HK-2 (cell line): ENCODE measurements around the gene ZNF862.

Experiments used
- DNase-seq: peaks from one replicate; pipeline ENCODE4 v3.0.0-alpha.2; 2018; ENCODE audit not compliant: unreplicated experiment

The ZNF862 gene

DNA sequence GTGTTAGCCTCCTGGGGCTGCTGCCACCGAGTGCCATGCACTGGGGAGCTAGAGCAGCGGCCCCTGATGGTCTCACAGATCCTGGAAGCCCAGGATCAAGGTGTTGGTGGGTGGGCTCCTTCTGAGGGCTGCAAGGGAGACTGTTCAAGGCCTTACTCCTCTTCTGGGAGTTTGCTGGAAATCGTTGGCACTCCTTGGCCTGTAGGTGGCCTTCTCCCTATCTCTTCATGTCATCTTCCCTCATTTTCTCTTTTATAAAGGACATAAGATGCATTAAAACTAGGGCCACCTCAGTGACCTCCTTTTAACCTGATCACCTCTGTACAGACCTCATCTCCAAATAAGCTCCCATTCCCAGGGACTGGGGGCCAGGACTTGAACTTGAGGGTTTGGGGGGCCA lies 27.0 kb upstream of the ZNF862 start:
- no peak for DNase-seq

DNA sequence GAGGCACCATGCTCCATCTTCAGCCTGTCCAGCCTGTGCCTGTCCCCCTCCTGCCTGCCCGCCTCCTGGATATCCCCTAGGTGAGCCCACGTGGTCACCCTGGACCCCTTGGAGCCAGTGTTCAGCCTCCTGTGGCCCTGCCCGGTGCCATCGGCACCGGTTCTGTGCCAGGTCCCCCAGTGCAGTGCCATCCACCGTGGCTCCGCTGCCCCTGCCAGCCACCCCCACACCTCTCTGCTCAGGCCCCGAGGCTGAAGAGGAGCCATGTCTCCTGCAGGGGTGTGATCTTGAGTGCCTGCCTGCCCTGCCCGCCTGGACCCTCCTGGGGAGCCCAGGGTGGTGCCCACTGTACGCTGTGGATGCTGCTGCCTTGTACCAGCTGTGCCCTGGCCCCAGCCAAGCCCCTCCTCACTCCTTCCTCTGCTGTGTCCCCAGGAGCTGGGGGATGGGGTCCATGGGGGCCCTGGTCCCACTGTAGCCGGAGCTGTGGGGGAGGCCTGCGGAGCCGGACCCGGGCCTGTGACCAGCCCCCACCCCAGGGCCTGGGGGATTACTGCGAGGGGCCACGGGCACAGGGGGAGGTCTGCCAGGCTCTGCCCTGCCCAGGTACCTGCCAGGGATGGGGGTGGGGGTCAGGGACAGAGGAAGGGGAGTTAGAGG lies 26.2 kb upstream of the ZNF862 start:
- DNase-seq = no peak

DNA sequence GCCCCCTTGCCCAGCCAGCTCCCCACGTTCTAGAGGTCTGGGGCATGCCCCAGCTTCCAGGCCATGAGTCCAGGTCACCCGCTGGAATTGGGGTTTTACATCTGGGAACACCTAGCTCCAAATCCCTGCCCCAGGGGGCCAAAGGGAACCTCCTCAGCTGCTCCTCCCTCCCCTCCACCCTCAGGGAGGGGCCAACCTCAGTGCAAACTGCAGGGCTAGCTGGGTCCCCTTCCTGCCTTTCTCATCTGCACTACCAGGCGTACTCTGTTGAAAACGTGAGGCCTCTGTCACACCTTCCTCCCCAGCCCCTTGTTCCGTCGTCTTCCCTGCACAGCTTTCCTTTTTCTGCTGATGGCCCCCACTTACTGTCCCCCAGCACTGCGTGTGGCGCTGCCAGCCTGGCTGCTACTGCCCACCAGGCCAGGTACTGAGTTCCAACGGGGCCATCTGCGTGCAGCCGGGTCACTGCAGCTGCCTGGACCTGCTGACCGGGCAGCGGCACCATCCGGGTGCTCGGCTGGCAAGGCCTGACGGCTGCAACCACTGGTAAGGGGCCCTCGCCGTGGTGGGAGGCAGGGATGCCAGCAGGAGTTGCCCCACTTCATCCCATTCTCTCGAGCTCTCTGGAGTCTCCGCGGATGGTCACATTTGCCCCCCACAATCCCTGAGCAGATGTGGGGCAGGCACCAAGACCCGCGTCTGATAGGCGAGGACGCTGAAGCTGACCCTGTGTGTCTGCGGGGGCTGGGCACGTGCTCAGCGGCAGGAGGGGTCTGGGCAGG lies 24.7 kb upstream of the ZNF862 start:
- no peak for DNase-seq

DNA sequence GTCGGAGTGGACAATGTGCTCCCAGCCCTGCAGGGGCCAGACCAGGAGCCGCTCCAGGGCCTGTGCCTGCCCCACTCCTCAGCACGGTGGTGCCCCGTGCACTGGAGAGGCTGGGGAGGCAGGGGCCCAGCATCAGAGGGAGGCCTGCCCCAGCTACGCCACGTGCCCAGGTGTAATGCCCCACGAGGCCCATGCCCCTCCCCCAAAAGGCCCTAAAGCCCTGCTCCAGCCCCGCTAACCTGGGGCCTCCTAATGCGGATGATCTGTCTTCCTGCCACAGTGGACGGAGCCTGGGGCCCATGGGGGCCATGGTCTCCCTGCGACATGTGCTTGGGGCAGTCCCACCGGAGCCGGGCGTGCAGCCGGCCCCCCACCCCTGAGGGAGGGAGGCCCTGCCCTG lies 23.7 kb upstream of the ZNF862 start:
- DNase-seq = no peak

DNA sequence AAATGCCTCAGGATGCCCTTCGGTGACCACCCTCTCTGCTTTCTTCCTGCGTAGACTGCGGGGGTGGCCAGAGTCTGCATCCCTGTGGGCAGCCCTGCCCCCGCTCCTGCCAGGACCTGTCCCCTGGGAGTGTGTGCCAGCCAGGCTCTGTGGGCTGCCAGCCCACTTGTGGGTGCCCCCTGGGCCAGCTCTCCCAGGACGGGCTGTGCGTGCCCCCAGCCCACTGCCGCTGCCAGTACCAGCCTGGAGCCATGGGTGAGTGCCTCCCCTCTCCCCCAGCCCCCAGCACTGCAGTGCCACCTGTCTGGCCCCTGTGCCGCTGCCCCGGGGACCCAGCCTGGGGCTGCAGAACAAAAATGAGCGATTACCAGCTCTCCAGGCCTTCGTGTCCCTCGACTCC lies 23.1 kb upstream of the ZNF862 start:
- no peak for DNase-seq

DNA sequence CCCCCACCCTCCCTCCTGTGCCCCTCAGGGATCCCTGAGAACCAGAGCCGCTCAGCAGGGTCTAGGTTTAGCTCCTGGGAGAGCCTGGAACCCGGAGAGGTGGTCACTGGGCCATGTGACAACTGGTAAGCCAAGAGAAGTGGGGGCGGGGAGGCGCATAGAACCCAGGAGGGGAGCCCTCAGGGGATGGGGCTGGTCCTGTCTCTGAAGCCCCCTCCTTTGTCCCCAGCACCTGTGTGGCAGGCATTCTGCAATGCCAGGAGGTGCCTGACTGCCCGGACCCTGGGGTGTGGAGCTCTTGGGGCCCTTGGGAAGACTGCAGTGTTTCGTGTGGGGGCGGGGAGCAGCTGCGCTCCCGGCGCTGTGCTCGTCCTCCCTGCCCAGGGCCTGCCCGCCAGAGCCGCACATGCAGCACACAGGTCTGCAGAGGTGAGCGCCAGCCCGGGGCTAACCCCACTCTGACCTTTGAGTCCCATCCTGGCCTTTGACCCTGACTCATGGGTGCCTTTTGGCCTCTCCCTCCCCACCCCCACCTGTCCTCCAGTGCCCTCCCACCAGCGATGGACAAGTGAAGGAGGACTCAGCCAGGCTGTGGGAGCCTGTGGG lies 22.4 kb upstream of the ZNF862 start:
- DNase-seq = no peak

DNA sequence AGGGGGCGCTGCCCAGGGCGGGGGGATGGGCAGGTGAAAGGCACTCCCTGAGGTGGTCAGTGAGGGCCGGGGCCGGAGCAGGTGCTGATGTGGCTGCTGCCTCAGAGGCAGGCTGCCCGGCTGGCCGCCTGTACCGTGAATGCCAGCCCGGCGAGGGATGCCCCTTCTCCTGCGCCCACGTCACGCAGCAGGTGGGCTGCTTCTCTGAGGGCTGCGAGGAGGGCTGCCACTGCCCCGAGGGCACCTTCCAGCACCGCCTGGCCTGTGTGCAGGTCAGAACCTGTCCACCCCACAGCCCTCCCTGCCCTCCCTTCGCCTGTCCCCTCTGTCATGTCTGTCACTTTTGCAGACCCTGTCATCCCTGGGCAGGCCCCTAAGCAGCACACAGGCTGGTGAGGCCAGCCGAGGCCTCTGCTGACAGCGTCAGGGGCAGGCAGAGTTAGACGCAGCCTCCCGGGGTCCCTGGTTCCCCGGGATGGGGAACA lies 21.9 kb upstream of the ZNF862 start:
- no peak for DNase-seq

DNA sequence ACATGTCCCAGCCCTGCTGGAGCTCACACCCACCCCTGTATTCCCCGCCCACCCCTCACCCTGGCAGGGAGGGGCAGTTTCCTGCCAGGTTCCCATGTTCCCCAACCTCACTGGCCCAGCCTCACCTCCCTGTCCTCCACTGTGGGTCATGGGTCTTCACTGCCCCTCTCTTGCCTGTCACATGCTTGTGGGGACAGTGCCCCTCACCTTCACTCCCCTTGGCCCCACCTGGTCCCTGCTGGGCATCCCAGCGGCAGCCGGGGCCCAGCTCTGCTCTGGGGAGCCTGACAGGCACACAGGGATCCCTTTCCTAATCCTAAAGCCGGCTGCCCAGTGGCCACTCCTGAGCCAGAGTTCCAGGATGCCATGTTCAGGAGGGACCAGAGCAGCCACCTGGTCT lies 21.4 kb upstream of the ZNF862 start:
- no peak for DNase-seq

DNA sequence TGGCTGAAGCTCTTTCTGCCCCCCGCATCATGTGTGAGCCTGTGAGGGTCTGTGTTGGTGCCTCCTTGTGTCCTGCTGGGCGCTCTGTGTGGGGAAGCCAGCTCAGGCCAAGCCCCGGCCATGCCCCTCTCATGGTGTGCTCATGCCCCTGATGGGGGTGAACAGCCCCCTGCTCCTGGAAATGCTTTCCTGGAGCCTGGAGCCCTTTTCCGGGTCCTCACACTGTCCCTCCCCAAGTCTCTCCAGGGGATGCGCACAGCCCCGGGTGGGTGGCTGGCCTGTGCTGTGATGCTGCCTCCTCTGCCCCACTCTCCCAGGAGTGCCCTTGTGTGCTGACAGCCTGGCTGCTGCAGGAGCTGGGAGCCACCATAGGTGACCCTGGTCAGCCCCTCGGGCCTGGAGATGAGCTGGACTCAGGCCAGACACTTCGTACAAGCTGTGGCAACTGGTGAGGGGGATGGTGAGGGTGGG lies 20.8 kb upstream of the ZNF862 start:
- no peak for DNase-seq

DNA sequence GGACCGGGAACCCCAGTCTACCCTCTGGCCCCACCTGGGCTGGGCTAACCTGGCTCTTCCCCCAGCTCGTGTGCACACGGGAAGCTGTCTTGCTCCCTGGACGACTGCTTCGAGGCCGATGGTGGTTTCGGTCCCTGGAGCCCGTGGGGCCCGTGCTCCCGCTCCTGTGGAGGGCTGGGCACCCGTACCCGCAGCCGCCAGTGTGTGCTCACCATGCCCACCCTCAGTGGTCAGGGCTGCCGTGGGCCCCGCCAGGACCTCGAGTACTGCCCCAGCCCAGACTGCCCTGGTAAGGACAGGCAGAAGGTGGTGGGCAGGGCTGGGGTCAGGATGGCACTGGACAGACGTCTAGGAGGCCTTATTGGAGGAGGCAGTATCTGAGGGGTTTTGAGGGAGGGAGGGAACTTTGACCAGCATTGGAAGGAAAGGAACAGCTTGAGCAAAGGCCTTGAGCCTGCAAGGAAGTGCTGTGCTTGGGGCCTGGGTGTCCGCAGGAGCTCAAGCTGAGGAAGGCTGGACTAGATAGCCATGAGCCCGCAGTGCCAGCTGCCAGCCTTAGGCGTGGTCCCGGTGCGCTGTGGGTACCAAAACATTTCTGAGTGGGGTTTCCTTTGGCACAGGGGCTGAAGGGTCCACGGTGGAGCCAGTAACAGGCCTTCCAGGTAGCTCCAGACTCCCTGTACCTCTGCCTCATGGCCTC lies 20.2 kb upstream of the ZNF862 start:
- no peak for DNase-seq

DNA sequence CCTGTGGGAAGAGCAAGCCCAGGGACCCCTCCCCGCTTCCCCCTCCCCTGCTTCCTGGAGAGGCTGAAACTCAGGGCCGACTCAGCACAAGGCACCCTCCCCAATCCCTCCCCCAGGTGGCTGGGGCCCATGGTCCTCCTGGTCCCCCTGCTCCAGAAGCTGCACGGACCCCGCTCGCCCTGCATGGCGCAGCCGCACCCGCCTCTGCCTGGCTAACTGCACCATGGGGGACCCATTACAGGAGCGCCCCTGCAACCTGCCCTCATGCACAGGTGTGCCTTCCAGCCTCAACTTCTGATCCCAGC lies 19.7 kb upstream of the ZNF862 start:
- DNase-seq = no peak

DNA sequence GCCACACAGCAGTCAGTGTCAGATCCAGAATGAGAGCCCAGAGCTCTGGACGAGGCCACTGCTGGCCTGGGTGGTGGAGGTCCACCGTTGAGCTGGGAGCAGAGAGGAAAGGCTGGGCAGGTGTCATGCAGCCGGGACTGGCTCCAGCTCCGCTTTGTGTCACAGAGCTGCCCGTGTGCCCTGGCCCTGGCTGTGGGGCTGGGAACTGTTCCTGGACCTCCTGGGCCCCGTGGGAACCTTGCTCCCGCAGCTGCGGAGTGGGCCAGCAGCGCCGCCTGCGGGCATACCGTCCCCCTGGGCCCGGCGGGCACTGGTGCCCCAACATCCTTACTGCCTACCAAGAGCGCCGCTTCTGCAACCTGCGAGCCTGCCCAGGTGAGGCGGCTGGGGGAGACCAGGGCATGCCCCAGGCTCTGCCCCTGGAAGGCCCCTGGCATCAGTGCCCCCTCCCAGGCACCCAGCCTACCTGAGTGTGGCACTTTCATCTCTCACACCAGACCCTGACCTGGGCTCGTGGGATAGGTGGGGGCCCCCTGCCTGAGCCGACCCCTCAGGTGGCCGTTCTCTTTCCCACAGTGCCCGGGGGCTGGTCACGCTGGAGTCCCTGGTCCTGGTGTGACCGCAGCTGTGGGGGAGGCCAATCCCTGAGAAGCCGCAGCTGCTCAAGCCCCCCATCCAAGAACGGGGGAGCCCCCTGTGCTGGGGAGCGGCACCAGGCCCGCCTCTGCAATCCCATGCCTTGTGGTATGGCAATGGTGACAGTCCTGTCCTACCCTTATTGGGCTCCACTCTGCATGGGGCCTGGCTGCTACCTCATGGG lies 18.8 kb upstream of the ZNF862 start:
- no peak for DNase-seq

DNA sequence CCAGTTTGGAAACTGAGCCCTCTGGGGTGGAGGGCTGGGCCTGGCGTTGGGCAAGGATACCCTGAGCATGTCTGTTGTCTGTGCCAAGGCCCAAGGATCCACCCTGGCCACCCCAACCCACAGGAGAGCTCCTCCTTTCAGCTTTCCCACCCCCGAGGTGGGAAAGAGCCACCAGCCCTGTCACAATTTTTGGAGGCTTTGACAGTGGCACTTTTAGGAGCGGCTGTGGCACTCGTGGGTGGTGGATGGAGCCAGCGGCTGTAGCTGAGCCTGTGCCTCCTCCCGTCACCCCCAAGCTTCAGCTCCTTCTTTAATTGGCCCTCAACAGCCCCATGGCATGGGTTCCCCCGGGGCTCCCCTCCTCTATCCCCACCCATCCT lies 18.2 kb upstream of the ZNF862 start:
- DNase-seq = no peak

DNA sequence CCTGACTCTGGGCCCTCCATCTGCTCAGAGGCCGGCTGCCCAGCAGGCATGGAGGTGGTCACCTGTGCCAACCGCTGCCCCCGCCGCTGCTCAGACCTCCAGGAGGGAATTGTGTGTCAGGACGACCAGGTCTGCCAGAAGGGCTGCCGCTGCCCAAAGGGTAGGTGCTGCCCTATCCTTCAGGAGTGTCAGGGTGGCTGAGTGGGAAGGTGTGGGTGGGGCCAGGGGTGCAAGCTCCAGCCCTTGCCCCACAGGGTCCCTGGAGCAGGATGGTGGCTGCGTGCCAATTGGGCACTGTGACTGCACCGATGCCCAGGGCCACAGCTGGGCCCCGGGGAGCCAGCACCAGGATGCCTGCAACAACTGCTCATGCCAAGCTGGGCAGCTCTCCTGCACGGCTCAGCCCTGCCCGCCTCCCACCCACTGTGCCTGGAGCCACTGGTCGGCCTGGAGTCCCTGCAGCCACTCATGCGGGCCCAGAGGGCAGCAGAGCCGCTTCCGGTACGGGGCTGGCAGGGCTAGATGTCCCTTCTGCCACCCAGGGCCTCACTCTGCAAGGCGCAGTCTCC lies 17.5 kb upstream of the ZNF862 start:
- DNase-seq = no peak

DNA sequence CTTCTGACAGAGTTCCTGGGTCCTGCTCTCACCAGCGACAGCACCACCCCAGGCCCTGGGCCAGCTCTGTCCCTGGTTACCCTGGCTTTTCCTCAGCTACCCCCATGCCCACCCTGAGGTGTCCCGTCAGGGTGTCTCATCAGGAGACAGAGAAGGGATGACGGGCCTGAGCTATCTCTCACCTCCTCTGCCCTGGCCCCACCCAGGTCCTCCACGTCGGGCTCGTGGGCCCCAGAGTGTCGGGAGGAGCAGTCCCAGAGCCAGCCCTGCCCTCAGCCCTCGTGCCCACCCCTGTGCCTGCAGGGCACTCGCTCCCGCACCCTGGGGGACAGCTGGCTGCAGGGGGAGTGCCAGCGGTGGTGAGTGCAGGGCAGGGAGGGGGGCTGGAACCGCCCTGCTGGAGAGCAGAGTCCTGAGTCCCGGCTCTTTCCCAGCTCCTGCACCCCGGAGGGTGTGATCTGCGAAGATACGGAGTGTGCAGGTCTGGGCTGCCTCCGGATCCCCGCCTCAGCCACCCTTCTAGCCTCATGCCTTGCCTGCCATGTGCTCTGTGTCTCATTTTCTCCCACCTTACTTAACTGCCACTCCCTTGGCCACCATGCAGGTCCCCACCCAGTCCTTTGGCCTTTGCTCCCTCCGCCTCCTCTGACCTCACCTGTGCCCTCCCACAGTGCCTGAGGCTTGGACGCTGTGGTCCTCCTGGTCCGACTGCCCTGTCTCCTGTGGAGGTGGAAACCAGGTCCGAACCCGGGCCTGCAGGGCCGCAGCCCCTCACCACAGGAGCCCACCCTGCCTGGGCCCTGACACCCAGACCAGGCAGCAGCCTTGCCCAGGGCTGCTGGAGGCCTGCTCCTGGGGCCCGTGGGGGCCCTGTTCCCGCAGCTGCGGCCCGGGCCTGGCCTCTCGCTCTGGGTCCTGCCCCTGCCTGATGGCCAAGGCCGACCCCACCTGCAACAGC lies 16.7 kb upstream of the ZNF862 start:
- no peak for DNase-seq

DNA sequence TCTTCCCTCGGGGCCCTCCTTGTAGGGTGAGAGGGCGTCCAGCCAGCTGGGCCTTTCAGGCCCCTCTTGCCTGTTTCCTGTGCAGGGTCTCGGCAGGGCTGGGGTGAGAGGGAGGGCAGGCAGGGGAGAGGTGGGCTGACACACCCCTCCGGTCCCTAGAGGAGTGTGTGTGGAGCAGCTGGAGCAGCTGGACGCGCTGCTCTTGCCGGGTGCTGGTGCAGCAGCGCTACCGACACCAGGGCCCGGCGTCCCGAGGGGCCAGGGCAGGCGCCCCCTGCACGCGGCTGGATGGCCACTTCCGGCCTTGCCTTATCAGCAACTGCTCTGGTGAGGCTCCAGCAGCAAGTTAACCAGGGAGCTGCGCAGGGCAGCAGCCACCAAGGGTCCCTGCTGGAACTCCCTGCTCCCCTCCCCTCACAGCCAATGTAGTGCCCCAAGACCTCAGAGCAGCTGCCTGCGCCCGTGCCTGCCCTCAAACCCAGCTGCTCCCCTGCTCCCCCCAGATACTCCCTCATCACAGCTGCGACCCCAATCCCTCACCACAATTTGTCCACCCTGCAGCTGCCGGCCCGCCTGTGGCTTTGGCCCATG lies 15.7 kb upstream of the ZNF862 start:
- no peak for DNase-seq

DNA sequence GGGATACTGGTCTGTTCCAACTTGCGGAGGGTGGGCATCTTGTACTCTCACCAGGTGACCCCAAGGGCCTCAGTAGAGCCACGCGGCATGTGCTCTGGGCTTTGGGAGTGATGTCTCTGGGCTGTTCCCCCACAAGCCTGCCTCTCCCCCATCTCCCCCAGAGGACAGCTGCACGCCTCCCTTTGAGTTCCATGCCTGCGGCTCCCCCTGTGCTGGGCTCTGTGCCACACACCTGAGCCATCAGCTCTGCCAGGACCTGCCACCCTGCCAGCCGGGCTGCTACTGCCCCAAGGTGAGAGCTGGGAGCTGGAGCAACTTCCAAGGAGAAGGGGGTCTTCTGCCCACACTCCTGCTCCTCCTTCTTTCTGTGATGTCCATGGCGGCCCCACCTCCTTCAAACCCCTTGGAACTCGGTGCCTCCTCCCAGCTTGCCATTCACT lies 15.0 kb upstream of the ZNF862 start:
- no peak for DNase-seq

DNA sequence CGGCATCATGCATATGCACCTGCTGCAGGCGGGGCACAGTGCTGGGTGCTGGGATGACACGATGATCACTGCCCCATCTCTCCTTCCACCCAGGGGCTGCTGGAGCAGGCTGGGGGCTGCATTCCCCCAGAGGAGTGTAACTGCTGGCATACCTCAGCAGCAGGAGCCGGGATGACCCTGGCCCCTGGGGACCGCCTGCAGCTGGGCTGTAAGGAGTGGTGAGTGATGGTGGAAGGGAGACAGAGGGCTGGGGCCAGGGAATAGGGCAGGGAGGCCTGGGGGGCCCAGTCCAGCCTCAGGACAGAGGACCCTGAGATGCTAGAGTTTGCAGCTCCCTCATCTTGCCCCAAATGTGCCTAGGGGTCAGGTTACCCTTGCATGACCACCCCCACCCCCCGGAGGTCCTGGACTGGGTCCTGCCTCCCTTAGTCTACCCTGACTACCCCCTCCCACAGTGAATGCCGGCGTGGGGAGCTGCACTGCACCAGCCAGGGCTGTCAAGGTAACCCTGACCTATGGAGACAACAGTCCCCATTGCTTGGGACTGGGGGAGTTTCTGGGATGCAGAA lies 14.5 kb upstream of the ZNF862 start:
- no peak for DNase-seq

DNA sequence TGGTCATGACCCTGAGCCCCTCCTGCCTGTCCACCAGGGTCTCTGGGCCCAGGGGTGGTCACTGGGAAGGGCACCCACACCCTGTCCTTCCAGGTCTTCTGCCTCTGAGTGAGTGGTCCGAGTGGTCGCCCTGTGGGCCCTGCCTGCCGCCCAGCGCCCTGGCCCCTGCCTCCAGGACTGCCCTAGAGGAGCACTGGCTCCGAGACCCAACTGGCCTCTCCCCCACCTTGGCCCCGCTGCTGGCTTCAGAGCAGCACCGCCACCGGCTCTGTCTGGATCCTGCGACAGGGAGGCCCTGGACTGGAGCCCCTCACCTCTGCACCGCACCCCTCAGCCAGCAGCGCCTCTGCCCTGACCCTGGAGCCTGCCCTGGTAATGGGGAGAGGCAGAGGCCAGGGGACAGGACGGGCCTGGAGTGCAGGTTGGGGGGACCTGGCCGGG lies 13.9 kb upstream of the ZNF862 start:
- DNase-seq = no peak
